ENCODE data around the gene PTBP1.

The PTBP1 gene

DNA sequence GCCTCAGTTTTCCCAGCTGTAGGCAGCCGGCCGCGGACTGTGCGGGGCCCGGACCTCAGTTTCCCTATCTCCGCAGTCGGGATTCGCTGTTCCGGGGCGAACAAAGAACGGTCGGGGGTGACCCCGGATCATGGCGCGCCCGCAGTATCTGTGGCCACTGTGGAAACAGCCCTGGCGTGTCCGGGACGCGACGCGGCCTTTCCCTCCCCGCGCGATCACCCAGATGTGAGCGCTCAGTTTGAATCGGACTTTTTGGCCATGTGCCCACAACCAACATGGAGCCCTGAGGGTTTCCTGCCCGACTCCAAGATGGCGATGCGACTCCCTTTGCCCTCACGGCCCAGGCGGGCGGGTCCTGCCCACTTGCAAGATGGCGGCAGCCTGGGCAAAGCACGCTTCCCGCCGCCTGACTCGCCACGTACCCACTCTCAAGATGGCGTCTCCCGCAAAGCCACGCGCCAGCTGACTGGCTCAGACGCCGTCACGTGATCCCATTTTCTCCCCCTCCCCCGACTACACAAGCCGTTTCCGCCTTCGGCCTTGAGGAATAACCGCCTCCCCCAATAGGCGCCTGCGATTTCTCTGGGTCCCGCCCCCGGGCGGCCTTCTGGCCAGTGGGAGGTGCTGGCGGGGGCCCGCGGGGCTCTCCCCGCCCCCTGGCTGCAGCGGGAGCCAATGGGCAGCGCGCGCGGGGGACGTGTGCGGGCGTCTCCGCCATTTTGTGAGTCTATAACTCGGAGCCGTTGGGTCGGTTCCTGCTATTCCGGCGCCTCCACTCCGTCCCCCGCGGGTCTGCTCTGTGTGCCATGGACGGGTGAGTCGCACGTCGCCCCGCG lies at the start of gene PTBP1:
Gene PTBP1, plus strand, starts transcription at position 761 of the 836 bp plus-strand sequence. Its CDS starts 46 bp downstream, at position 807.
- in situ Hi-C loops (cut with MboI; ENCODE audit: low sequenced_read_pairs): no loop called here

DNA sequence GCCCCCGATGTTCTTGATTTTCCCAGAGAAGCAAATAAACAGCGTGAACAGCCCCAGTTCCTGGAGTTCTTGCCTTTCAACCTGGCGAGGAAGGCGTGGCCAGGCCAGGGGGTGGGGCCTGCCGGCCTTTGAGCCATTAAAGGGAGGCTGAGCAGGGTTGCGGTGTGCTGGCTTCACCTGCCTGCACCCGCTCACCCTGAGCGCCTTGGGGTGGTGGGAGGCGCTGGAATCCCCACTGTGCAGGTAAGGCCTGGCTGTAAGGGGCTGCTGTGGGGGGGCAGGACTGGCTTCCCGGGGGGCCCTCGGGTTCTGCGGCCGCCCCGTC lies 49.0 kb upstream of the PTBP1 start:
- in situ Hi-C loops (cut with MboI; ENCODE audit: low sequenced_read_pairs): no loop called here

DNA sequence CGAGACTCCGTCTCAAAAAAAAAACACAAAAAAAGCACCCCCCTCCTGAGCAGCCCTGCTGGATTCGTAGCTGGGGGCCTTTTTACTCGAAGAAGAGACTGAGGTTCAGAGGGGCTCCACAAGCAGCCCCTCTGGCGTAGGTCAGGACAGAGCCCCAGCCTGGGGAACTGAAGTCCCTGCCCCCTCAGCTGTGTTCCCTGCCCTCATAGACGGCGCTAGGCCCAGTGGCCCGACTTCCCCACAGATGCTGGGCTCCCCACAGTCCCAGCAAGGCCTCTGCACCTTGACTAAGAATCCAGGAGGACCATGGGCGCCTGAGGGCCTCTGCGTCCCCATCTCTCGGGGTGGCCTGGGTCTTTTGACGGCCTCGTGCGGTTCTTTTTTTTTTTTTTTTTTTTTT lies 47.4 kb upstream of the PTBP1 start:
- in situ Hi-C loops (cut with MboI; ENCODE audit: low sequenced_read_pairs): no loop called here

DNA sequence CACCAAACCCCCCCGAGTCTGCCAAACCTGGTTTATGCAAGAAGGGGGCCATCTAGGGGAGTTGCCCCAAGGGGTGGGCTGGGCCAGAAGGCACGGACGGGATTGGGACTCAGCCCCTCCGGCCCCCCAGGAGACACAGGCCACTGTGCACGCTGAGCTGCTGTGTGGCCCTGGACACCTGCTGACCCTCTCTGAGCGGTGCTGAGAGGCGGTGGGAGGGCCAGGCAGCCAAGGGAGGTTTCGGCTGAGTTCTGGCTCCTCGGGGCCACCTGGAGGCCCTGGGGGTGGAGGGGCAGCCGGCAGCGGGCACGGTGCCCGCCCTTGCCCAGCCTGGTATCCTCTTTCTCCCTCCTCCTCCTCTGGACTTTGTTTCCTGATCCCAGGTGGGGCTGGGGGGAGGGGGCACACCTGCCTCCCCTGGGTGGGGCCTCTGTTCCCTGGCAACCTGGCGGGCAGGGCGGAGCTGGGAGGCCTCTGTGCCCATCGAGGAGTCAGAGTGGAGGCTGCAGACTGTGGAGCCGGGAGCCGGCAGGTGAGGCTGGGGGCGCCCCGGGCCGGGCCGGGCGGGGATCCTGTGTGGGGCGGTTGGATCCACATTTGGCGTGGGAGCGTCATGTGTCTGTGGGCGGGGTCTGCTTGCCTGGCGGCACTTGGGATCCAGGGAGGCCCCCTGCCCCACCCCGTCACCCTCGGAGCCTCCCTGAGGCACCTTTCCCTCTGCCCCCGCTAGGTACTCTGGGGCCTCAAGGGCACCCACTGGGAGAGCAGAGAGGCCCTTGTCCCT lies 46.4 kb upstream of the PTBP1 start, which contains the start of gene MISP:
Gene MISP, plus strand, starts transcription at position 473 of the 784 bp plus-strand sequence. CDS start 5,835 bp downstream, outside the sequence.
- in situ Hi-C loops (cut with MboI; ENCODE audit: low sequenced_read_pairs): no loop called here

DNA sequence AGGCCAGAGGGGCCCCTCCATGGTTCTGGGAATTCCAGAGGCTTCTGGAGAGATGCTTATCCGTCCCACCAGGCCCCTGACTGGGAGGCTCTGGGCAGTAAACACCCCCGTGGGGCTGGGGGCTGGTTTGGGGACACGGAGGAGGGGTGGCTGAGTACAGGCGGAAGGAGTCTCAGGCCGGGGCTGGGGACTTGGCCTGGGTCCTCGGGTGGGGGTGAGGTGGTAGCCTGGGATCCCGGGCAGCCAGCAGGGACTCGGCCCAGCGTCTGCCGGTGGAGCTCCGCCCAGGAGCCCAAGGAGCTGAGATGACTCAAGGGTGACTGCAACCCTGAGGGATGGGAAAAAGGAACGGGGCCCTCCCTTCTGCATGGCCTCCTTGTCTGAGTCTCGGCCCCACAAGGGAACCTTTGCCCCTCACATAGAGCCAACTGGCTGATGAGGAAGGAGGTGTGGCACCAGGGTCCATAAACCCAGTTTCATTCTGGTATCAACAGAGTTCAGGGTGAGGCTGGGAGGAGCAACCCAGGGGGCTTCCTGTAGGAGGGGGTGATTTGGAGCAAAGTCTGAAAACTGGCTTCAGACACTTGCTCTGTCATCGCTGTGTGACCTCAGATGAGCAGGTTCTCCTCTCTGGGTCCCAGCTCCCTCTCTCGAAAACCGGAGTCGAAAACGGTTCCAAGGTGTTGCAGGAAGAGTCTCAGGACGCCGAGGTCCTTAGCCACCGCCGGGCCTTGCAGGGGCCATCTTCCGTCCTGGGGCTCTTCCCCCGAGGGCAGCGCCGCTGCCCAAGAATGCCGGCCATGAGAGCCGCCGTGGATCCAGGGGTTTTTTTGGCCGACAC lies 45.5 kb upstream of the PTBP1 start:
- in situ Hi-C loops (cut with MboI; ENCODE audit: low sequenced_read_pairs): no loop called here

DNA sequence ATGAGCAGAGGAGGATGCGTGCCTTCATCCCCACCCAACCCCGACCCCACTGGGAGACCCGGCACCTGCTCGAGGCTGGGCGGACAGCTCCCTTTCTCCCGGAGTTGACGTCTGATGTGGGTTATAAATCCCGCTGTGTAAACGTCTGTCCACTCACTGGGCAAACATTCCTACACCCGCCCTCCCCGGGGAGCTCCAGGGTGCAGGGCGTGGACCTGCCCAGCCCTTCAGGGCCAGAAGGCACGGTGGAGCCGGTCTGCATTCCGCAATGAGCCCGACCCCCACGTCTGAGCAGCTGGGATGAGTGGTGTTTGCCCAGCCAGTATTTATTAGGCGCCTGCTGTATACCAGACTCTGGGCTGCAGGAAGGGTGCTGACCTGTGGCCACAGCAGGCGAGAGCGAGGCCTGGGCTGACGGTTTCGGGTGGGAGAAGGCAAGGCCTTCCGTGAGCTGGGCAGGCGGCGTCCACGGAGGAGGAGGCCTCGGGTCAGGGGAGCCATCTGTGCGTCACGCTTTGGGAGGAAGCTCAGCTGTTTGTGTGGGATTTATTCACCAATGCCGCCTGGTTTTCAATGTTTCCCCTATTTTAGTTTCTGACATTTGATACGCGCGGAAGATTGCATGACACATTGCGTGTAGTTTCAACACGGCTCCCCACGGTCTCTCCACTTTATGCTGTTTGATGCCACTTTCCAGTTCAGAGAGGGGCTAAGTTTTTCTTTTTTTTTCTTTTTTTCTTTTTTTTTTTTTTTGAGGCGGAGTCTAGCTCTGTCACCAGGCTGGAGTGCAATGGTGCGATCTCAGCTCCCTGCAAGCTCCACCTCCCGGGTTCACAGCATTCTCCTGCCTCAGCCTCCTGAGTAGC lies 44.4 kb upstream of the PTBP1 start:
- in situ Hi-C loops (cut with MboI; ENCODE audit: low sequenced_read_pairs): no loop called here

DNA sequence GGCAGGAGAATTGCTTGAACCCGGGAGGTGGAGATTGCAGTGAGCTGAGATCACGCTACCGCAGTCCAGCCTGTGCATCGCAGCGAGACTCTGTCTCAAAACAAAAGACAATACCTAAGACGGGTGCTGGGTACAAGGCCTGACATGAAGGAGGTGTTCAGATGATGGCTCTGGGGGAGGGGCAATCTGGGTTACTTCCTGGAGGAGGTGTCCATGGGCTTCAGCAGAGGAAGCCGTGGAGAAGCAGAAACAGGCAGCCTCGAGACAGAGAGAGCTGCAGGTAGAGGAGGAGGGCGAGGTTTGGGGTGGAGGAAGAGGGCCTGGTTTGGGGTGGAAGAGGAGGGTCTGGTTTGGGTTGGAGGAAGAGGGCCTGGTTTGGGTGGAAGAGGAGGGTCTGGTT lies 42.7 kb upstream of the PTBP1 start:
- in situ Hi-C loops (cut with MboI; ENCODE audit: low sequenced_read_pairs): no loop called here

DNA sequence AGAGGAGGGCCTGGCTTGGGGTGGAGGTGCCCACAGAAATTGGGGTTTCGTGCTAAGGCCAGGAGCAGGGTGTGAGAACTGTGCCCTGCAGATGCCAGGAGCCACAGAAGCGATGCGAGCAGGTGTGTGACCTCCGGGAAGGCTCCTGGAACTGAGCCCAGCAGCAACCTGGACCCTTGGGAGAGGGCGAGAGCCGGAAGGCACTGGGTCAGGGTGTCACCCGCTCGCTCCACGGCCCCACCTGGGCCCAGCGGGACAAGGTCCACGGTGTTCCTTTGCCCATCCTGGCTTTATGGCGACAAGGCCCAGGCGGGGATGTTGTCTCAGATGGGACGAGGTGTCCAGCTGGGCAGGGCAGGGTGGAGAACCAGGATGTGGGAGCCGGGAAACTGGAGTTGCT lies 42.2 kb upstream of the PTBP1 start:
- in situ Hi-C loops (cut with MboI; ENCODE audit: low sequenced_read_pairs): no loop called here

DNA sequence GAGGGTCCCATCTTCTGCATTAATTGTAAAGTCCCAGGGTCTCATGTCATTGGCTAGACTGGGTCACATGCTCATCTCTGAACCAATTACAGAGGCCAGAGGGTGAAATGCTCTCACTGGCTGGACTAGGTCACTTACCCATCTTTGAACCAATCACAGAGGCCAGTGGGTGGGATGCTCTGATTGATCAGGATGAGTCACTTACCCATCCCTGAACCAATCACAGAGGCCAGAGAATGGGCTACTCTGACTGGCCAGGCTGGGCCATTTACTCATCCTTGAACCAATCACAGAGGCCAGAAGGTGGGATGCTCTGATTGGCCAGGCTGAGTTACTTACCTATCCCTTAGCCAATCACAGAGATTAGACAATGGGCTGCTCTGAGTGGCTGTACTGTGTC lies 41.0 kb upstream of the PTBP1 start:
- in situ Hi-C loops (cut with MboI; ENCODE audit: low sequenced_read_pairs): no loop called here

DNA sequence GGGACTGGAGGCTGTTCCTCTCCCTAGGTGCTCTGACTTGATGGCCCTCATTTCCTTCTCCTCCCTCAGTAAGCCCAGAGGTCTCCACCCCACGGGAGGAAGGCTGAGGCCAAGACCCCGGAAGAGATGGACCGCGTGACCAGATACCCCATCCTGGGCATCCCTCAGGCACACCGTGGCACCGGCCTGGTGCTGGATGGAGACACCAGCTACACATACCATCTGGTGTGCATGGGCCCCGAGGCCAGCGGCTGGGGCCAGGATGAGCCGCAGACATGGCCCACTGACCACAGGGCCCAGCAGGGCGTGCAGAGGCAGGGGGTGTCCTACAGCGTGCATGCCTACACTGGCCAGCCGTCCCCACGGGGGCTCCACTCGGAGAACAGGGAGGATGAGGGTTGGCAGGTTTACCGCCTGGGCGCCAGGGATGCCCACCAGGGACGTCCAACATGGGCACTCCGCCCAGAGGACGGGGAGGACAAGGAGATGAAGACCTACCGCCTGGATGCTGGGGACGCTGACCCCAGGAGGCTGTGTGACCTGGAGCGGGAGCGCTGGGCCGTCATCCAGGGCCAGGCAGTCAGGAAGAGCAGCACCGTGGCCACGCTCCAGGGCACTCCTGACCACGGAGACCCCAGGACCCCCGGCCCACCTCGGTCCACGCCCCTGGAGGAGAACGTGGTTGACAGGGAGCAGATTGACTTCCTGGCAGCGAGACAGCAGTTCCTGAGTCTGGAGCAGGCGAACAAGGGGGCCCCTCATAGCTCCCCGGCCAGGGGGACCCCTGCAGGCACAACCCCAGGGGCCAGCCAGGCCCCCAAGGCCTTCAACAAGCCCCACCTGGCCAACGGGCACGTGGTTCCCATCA lies 40.2 kb upstream of the PTBP1 start:
- in situ Hi-C loops (cut with MboI; ENCODE audit: low sequenced_read_pairs): no loop called here

DNA sequence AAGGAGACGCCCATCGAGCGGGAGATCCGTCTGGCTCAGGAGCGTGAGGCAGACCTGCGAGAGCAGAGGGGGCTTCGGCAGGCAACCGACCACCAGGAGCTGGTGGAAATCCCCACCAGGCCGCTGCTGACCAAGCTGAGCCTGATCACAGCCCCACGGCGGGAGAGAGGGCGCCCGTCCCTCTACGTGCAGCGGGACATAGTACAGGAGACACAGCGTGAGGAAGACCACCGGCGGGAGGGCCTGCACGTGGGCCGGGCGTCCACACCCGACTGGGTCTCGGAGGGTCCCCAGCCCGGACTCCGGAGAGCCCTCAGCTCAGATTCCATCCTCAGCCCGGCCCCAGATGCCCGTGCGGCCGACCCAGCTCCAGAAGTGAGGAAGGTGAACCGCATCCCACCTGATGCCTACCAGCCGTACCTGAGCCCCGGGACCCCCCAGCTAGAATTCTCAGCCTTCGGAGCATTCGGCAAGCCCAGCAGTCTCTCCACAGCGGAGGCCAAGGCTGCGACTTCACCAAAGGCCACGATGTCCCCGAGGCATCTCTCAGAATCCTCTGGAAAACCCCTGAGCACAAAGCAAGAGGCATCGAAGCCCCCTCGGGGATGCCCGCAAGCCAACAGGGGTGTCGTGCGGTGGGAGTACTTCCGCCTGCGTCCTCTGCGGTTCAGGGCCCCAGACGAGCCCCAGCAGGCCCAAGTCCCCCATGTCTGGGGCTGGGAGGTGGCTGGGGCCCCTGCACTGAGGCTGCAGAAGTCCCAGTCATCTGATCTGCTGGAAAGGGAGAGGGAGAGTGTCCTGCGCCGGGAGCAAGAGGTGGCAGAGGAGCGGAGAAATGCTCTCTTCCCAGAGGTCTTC lies 39.2 kb upstream of the PTBP1 start:
- in situ Hi-C loops (cut with MboI; ENCODE audit: low sequenced_read_pairs): no loop called here

DNA sequence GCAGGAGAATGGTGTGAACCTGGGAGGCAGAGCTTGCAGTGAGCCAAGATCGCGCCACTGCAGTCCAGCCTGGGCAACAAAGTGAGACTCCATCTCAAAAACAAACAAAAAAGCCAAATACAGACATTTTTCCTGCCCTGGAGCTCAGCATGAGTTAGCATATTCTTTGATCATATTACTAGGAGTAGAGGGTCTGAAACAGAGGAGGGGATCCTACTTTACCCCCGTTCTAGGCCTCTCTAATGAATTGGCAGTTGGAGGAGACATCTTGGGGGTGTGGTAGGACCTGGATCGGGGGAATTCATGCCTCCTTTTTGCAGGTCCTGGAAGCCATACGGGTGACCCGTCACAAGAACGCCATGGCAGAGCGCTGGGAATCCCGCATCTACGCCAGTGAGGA lies 34.1 kb upstream of the PTBP1 start:
- in situ Hi-C loops (cut with MboI; ENCODE audit: low sequenced_read_pairs): loop anchor here (10.0 kb wide), 1 partner anchor 222 kb away; the partner anchor contains the start of gene WDR18

DNA sequence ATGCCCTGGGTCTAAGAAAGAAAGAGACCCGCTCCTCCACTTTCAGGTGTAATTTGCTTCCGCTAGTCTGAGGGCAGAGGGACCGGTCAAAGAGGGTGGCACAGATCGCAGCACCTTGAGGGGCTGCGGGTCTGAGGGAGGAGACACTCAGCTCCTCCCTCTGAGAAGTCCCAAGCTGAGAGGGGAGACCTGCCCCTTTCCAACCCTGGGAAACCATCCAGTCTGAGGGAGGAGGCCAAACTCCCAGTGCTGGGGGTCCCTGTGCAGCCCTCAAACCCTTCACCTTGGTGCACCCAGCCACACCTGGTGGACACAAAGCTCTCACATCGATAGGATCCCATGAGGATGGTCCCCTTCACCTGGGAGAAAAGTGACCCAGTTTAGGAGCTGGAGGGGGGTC lies 33.4 kb upstream of the PTBP1 start:
- in situ Hi-C loops (cut with MboI; ENCODE audit: low sequenced_read_pairs): loop anchor here (10.0 kb wide), 1 partner anchor 221 kb away; the partner anchor contains the start of gene WDR18

DNA sequence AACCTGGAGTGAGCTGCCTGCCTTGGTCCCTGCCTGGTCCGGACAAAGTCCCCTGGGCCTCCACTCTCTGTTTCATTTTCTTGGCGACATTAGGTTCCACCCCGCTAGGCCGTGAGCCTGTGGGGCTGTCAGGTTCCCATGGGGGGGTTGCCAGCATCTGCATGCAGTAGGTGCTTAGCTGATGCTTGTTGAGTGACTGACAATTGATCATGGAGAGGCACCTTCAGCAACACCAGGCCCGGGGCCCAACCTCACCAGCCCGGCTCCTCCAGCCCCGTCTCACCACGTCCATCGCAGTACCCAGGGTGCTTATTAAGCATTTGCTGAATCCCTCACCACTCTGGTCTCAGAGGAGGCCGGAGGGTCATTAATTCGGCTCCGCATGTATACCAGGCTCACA lies 33.0 kb upstream of the PTBP1 start:
- in situ Hi-C loops (cut with MboI; ENCODE audit: low sequenced_read_pairs): loop anchor here (10.0 kb wide), 1 partner anchor 220 kb away; the partner anchor contains the start of gene WDR18

DNA sequence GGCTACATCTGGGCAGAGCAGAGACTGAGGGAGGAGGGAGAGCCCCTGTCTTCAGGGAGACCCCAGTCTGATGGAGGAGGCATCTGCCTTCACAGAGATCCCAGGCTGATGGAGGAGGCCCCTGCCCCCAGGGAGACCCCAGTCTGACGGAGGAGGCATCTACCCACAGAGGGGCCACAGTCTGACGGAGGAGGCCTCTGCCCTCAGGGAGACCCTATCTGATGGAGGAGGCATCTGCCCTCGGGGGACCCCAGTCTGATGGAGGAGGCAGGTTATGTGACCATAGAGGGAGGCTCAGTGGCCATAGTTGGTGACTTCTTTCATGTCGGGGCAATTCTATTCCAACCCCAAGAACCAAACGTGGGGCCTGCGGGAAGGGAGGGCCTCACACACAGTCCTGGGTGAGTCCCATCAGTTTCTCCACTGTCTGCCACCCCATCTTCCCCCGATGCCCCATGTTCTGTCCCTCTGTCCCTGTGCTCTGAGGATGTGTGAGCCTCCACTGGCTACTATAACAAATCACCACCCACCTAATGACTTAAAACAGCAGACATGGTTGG lies 32.0 kb upstream of the PTBP1 start:
- in situ Hi-C loops (cut with MboI; ENCODE audit: low sequenced_read_pairs): loop anchor here (10.0 kb wide), 1 partner anchor 220 kb away; the partner anchor contains the start of gene WDR18

DNA sequence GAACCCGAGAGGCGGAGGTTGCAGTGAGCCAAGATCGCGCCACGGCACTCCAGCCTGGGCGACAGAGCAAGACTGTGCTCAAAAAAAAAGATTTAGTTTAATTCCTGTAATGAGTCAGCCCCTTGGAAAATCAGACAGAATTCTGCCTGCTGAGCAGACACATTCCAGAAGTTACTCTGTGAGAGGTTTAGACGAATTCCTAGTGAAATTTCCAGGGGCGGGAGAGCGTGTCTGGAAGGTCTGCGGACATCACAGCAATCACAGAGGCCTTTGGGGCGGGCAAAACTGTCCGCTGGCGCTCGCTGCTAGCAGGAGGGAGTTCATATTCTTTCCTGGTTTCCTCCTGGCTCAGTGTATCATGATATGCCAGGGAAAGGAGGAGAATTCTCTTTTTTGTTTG lies 28.8 kb upstream of the PTBP1 start:
- in situ Hi-C loops (cut with MboI; ENCODE audit: low sequenced_read_pairs): loop anchor here (10.0 kb wide), 1 partner anchor 216 kb away; the partner anchor contains the start of gene WDR18

DNA sequence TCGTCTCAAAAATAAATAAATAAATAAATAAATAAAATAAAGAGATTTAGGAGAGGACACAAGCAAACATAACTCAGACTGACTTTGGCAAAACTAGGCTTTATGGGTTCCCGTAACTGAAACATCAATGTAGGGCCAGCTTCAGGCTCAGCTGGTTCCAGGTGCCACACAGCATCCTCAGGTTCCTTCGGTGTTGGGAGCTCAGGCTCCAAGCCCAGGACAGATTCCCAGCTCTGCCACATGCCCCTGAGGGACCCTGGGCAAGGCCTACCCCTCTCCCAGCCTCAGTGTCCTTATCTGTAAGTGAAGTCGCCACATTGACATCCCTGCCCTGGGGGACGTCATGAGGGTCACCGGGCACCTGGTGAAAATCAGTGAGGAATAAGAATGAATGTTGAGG lies 27.6 kb upstream of the PTBP1 start:
- in situ Hi-C loops (cut with MboI; ENCODE audit: low sequenced_read_pairs): loop anchor here (10.0 kb wide), 1 partner anchor 215 kb away; the partner anchor contains the start of gene WDR18

DNA sequence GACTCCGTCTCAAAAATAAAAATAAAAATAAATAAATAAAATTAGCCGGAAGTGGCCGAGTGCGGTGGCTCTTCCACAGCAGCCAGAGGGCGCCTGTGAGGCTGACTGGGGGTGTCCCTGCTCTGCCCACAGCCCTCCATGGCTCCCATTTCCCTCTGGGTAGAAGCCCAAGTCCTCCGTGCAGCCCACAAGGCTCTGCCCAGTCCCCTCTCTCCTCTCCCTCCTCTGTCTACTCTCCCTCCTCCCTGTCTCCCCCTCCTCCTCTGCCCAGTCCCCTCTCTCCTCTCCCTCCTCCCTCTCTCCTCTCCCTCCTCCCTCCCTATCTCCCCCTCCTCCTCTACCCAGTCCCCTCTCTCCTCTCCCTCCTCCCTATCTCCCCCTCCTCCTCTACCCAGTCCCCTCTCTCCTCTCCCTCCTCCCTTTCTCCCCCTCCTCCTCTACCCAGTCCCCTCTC lies 25.9 kb upstream of the PTBP1 start:
- in situ Hi-C loops (cut with MboI; ENCODE audit: low sequenced_read_pairs): no loop called here
